A549 treated with Hydrocortisone at 1 μM for 4 hours (cell line): ENCODE data around the gene NPEPPS. TPM values are rescaled to one million over a fixed set of nuclear protein-coding genes. Genes with fewer than 3 reads are reported as not detected.

Experiments
- total RNA-seq: library from RNA; stranded (reverse); fragments of 200-300 nt; extraction: Qiagen RNA extraction; gene quantifications from 5 replicates; pipeline ENCODE4 v1.2.3, GENCODE V29; 2022

The NPEPPS gene, protein sequence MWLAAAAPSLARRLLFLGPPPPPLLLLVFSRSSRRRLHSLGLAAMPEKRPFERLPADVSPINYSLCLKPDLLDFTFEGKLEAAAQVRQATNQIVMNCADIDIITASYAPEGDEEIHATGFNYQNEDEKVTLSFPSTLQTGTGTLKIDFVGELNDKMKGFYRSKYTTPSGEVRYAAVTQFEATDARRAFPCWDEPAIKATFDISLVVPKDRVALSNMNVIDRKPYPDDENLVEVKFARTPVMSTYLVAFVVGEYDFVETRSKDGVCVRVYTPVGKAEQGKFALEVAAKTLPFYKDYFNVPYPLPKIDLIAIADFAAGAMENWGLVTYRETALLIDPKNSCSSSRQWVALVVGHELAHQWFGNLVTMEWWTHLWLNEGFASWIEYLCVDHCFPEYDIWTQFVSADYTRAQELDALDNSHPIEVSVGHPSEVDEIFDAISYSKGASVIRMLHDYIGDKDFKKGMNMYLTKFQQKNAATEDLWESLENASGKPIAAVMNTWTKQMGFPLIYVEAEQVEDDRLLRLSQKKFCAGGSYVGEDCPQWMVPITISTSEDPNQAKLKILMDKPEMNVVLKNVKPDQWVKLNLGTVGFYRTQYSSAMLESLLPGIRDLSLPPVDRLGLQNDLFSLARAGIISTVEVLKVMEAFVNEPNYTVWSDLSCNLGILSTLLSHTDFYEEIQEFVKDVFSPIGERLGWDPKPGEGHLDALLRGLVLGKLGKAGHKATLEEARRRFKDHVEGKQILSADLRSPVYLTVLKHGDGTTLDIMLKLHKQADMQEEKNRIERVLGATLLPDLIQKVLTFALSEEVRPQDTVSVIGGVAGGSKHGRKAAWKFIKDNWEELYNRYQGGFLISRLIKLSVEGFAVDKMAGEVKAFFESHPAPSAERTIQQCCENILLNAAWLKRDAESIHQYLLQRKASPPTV
- 52.7 to 85.9 TPM (median 59.7 TPM) in 5 replicates for total RNA-seq

GRCh38 chr17:47530557-47531232 is at the start of gene NPEPPS:
NPEPPS (plus strand) TSS chr17:47531108; CDS start chr17:47531301, 193 bp downstream.

DNA sequence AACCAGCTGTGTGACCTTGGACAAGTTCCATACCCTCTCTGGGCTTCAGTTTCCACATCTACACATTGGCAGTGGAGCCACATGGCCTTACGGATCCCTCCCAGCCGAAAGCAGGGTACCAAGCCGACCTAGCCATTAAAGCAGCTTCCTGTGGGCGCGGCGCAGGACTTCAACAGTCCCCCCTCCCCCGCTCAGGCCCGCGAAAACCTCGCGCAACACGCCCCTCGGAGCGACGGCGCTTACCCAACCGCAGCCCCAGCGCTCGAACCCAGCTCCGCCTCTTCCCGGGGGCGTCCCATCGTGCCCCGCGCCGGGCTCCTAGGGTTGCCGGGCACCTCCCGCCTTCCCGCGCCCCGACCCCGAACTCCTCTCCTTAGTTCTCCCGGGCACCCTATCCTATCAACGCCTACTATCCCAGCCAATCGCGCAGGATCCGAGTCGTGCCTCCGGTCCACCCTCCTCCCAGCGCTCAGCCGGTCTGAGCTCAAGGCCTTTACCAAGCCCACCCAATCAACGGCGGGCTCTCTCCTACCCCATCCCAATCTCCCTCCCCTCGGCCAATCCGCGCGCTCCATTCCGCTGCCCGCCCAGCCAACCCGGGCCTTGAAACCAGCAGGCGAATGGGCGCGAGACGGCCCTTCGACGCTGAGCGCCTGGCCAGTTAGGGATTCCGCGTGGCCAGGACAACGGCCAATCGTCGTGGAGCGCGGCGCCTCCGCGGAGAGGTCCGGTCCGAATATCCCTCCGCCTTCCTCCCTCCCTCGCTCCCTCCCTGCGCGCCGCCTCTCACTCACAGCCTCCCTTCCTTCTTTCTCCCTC is 118.5 kb downstream of the NPEPPS start, which contains the start of gene KPNB1:
Gene KPNB1, plus strand, starts transcription at position 767 of the 819 bp plus-strand sequence. CDS start 326 bp downstream, outside the sequence.

Other genes with a start within 250 kb of the NPEPPS start
- gene EFCAB13, start 207.2 kb upstream of the NPEPPS start, total RNA-seq = 1.3 to 2.4 TPM (median 1.9 TPM) in 5 replicates
- 291 to 430 TPM (median 315 TPM) in 5 replicates for gene KPNB1, start 118.8 kb downstream of the NPEPPS start, total RNA-seq
- gene TBKBP1, start 163.1 kb downstream of the NPEPPS start, total RNA-seq = 4.0 to 6.0 TPM (median 4.8 TPM) in 5 replicates
- 0.13 to 0.23 TPM (median 0.16 TPM) in 5 replicates for gene TBX21, start 202.1 kb downstream of the NPEPPS start, total RNA-seq